ENCODE results near the gene NRP2.

DNA sequence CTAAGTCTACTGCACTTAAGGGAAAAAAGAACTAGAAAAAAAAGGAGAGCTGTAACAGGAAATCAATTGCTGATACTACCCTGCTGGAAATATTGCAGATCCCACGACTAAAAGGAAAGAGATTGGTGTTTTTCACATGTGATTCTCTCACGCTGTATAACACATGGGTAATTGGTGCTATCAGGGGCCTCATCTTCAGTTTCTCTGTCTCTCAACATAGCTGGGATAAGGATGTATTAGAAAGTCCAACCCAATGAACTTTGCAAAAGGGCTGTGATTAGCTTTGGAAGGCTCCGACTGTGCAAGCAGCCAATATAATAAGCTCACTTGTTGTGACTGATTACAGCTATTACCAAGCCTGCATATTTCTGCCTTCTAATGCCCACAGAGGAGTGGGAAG is 133.4 kb downstream of the NRP2 start:
- TF ChIP-seq POLR2AphosphoS5 (IDR thresholded peaks at IDR 0.05; ENCODE audit: low read depth, low read length), result no peak
- TF ChIP-seq CTCF (IDR thresholded peaks at IDR 0.05 in 2 of 3, conservative IDR thresholded peaks at IDR 0.05 in 1 of 3; ENCODE audit: borderline replicate concordance in 1 of 3, insufficient read depth in 1 of 3, low read depth in 2 of 3, low read length in 2 of 3), result no peak
- TF ChIP-seq, protein P1, sequence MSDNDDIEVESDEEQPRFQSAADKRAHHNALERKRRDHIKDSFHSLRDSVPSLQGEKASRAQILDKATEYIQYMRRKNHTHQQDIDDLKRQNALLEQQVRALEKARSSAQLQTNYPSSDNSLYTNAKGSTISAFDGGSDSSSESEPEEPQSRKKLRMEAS (IDR thresholded peaks at IDR 0.05), result no peak
- TF ChIP-seq POLR2A (IDR thresholded peaks at IDR 0.05; ENCODE audit: borderline replicate concordance, extremely low read depth, insufficient read depth, insufficient read length), result no peak
- TF ChIP-seq TCF7L2 (IDR thresholded peaks at IDR 0.05; ENCODE audit: borderline replicate concordance, extremely low read depth, insufficient read depth, insufficient read length), result no peak
- TF ChIP-seq ZNF274 (IDR thresholded peaks at IDR 0.05; ENCODE audit: low read depth, low read length), result no peak

All from HCT116 (cell line).